Tibial nerve (tissue), 4 donors: Measurements from ENCODE around the gene ZNF473. TPM values are rescaled to one million over a fixed set of nuclear protein-coding genes. Genes with fewer than 3 reads are reported as not detected.
"Not testable (repeated sequence)": the region's sequence is repeated elsewhere in the genome, so short reads cannot be mapped to it uniquely, and the experiment has no call there.

Experiments
- DNase-seq, 2 donors: peaks; one replicate each; pipeline ENCODE4 v3.0.0-alpha.2; 2019; ENCODE audit warnings: low spot score in 2 of 2
- H3K27ac ChIP-seq, 4 donors: fragments of 200-600 bp; sonication (generic) in 3 of 4; one replicate each; pipeline ENCODE4 v1.5.1; 2017 to 2019; ENCODE audit warnings: mild to moderate bottlenecking in 1 of 4
- H3K27me3 ChIP-seq, 2 donors: fragments of 200-600 bp; sonication (generic) in 1 of 2; one replicate each; pipeline versions ENCODE4 v1.5.1 to v1.6.0; 2017 to 2019
- H3K36me3 ChIP-seq, 3 donors: fragments of 200-600 bp; sonication (generic); one replicate each; pipeline ENCODE4 v1.5.1; 2018 to 2019
- H3K4me1 ChIP-seq, 4 donors: fragments of 200-600 bp; sonication (generic) in 3 of 4; one replicate each; pipeline ENCODE4 v1.5.1; 2017 to 2019
- H3K4me3 ChIP-seq, 4 donors: fragments of 200-600 bp; sonication (generic) in 3 of 4; one replicate each; pipeline ENCODE4 v1.5.1; 2017 to 2019; ENCODE audit warnings: mild to moderate bottlenecking in 1 of 4, moderate library complexity in 1 of 4
- H3K9me3 ChIP-seq, 4 donors: fragments of 200-600 bp; sonication (generic) in 3 of 4; one replicate each; pipeline ENCODE4 v1.5.1; 2017 to 2019
- EP300 ChIP-seq, 2 donors: sonication (generic); formaldehyde crosslinking; IDR thresholded peaks; one replicate each; pipeline ENCODE4 v1.6.1; 2017; ENCODE audit warnings: antibody characterized with exemption in 2 of 2, mild to moderate bottlenecking in 1 of 2
- POLR2A ChIP-seq, 2 donors: fragments of 450-650 bp; IDR thresholded peaks; one replicate each; pipeline ENCODE4 v1.6.1; 2017; ENCODE audit warnings: antibody characterized with exemption in 2 of 2, mild to moderate bottlenecking in 2 of 2, moderate library complexity in 2 of 2
- WGBS, 2 donors: methylation state at CpG; one replicate each; pipeline ENCODE4 v1.1.5; 2018; 5-methylcytosine and 5-hydroxymethylcytosine counted together
- total RNA-seq, 4 donors: library from RNA; depleted of rRNA; stranded (reverse); fragments of >200 nt; gene quantifications; one replicate each; pipeline ENCODE4 v1.1.0, GENCODE V29; 2016
- TF ChIP-seq, protein P1 (sequence below), 5 experiments: fragments of 200-600 bp in 3 of 5; fragments of 450-650 bp in 2 of 5; sonication (generic) in 3 of 5; IDR thresholded peaks; one replicate each; pipeline ENCODE4 v1.5.1; 2016 to 2019; ENCODE audit warnings: antibody characterized with exemption in 5 of 5, mild to moderate bottlenecking in 3 of 5, moderate library complexity in 2 of 5

Gene ZNF473
- total RNA-seq, 4 donors from 2014 or later = 8.2 to 25.5 (median 14.3) TPM

DNA sequence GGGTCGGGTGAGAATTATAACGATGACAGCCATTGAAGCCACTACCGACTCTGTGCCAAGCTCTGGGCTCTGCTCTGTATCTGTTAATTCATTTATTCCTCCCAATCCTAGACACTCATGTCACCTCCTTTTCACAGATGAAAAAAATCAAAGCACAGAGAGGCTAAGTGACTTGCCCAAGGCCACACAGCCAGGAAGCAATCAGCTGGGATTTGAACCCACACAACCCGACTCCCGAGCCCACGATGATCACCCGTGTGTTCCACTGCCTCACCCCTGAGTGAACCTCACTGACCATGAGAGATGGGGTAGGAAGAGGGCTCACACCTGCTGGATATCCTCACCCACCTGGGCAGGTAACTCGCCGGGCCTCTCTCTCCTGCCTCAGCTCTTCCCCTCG, 40.1 kb downstream of the ZNF473 start:
- TF ChIP-seq POLR2A (IDR thresholded peaks at IDR 0.05) (no peak), EP300 (IDR thresholded peaks at IDR 0.05) (no peak)
- TF ChIP-seq, protein P1, sequence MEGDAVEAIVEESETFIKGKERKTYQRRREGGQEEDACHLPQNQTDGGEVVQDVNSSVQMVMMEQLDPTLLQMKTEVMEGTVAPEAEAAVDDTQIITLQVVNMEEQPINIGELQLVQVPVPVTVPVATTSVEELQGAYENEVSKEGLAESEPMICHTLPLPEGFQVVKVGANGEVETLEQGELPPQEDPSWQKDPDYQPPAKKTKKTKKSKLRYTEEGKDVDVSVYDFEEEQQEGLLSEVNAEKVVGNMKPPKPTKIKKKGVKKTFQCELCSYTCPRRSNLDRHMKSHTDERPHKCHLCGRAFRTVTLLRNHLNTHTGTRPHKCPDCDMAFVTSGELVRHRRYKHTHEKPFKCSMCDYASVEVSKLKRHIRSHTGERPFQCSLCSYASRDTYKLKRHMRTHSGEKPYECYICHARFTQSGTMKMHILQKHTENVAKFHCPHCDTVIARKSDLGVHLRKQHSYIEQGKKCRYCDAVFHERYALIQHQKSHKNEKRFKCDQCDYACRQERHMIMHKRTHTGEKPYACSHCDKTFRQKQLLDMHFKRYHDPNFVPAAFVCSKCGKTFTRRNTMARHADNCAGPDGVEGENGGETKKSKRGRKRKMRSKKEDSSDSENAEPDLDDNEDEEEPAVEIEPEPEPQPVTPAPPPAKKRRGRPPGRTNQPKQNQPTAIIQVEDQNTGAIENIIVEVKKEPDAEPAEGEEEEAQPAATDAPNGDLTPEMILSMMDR (IDR thresholded peaks at IDR 0.05) = no peak
- Histone ChIP-seq H3K27ac (no peak overlapping the region), H3K4me1 (no peaks in the 10 kb centered on the region), H3K27me3 (no peaks in the 10 kb centered on the region), H3K9me3 (no peaks in the 10 kb centered on the region), H3K4me3 (no peak overlapping the region), H3K36me3 (no peaks in the 10 kb centered on the region)
- 77 to 81% methylated on average over 10 of the region's 10 CpGs for WGBS, 2 donors
- no peak for DNase-seq

DNA sequence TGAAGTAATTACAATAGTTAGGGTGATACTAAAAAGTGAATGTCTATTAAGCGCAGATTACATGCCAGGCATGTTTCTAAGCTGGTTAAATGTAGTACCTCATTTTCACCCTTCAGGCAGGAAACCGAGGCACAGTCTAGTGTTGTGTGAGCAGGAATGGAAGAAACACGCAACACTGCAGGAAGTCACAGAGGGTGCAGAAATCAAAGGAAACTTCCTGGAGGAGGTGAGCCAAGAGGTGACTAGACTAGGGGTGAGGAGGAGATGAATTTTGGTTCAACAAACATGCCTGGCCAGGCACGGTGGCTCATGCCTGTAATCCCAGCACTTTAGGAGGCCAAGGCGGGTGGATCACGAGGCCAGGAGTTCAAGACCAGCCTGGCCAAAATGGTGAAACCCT, 41.8 kb downstream of the ZNF473 start:
- peaks cover 0 to 5% (median 0%) of the 10 kb centered on the region in 4 donors for H3K9me3 ChIP-seq
- no peak for TF ChIP-seq POLR2A (IDR thresholded peaks at IDR 0.05)
- TF ChIP-seq EP300 (IDR thresholded peaks at IDR 0.05) = no peak
- TF ChIP-seq, protein P1 (IDR thresholded peaks at IDR 0.05) = no peak
- 75 to 82% methylated on average over 6 of the region's 6 CpGs for WGBS, 2 donors
- H3K27ac ChIP-seq = no peak overlapping the region
- no peak overlapping the region for H3K4me3 ChIP-seq
- H3K36me3 ChIP-seq = no peaks in the 10 kb centered on the region
- DNase-seq = no peak
- no peaks in the 10 kb centered on the region for H3K27me3 ChIP-seq
- no peaks in the 10 kb centered on the region for H3K4me1 ChIP-seq

DNA sequence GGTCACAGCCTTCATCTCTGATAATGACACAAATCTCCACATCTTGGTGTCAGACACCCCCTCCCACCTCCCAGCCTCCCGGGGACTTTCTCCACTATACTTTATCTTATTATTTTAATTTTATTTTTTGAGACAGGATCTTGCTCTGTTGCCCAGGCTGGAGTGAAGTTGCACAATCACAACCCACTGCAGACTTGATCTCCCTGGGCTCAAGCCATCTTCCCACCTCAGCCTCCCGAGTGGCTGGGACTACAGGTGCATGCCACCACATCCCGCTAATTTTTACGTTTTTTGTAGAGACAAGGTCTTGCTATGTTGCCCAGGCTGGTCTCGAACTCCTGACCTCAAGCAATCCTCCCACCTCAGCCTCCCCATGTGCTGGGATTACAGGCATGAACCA, 42.6 kb downstream of the ZNF473 start:
- 77 to 83% methylated on average over 5 of the region's 5 CpGs for WGBS, 2 donors
- H3K36me3 ChIP-seq, H3K27me3 ChIP-seq, H3K27ac ChIP-seq, H3K9me3 ChIP-seq, H3K4me3 ChIP-seq, DNase-seq, H3K4me1 ChIP-seq: not testable (repeated sequence)

DNA sequence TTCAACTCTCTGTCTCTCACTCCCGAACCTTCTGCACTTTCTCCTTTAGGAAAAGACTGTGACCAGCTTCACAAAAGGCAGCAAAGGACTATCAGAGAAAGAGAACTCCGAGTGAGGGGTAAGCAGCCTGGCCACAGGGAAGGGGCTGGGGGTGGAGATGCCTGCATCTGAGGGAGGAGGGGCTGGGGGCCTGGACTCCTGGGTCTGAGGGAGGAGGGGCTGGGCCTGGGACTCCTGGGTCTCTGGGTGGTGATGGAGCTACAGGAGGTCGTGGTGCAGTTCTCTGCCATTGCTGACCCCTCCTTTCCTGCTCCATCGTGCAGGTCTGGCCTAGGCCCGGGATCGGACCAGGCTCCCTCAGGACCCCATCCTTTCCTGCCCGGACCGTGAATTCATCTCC, 49.3 kb downstream of the ZNF473 start:
- H3K4me1 ChIP-seq, H3K9me3 ChIP-seq, H3K36me3 ChIP-seq, DNase-seq, H3K27me3 ChIP-seq, H3K4me3 ChIP-seq, H3K27ac ChIP-seq: not testable (repeated sequence)
- WGBS, 2 donors = 56 to 60% methylated on average over 1 to 6 of the region's 8 CpGs

DNA sequence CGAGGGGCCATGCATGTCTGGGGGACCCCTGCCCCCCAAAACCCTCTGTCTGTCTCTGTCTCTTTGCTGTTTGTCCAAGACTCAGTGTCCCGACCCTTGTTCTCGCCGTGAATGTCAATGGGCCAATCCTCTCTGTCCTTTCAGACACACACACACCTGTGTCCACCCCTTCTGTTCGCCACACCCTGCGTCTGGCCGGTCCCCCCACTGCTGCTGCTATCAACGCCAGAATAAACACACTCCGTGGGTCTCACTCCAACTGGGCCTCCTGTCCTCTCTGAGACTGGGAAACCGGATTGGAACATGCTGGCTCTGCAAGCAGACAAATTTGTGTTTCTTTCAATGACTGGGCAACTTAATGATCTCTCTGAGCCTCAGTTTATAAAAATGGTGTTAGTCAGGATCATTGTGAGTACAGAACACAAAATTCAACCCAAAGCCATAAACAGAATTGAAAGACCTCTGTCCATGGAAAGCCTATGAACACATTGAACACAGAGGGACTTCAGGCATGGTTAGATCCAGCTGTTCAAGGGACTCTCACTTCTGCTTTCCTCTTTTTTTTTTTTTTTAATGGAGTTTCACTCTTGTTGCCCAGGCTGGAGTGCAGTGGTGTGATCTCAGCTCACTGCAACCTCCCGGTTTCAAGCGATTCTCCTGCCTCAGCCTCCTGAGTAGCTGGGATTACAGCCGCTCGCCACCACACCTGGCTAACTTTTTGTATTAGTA, 50.0 kb downstream of the ZNF473 start:
- not testable (repeated sequence) for H3K36me3 ChIP-seq, H3K4me1 ChIP-seq, H3K27me3 ChIP-seq, H3K27ac ChIP-seq, H3K9me3 ChIP-seq, H3K4me3 ChIP-seq, DNase-seq
- 81 to 82% methylated on average over 13 to 14 of the region's 14 CpGs for WGBS, 2 donors

DNA sequence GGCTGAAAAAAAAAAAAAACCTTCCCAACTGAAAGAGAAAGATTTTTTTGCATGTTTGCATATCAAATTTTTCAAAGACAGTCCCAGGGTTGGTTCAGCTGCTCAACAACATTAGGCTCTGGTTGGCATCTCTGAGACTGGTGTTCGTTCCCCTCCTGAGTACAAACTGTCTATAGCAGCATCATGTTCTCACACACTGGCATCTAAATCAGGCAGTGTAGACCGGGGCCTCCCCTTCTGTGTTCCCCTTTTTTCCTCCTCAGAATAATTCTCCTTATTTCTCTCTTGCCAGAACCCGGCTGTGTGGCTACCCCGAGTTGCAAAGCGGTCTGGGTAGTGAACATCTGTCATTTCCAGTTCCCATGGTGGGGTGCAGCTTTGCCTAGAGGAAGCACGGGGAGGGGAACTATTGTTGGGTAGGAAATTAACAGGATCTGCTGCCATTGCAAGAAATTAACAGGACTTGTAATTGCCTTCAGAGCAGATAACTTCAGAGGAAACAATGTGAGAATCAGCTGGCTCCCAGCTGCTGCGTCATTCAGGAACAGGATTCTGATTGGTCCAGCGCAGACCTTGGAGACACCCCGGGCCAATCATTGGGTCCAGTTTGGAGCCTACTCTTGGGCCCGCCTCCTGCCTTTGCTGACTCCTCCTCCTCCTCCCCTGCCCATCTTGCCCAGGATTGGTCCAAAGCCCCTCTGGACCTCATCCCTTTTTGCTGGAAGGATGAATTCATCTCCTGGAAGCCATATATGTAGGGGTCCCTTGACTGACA, 51.0 kb downstream of the ZNF473 start:
- not testable (repeated sequence) for H3K27ac ChIP-seq, H3K9me3 ChIP-seq, H3K4me1 ChIP-seq, H3K4me3 ChIP-seq, H3K36me3 ChIP-seq, H3K27me3 ChIP-seq, DNase-seq
- WGBS, 2 donors = 76 to 81% methylated on average over 10 of the region's 10 CpGs

DNA sequence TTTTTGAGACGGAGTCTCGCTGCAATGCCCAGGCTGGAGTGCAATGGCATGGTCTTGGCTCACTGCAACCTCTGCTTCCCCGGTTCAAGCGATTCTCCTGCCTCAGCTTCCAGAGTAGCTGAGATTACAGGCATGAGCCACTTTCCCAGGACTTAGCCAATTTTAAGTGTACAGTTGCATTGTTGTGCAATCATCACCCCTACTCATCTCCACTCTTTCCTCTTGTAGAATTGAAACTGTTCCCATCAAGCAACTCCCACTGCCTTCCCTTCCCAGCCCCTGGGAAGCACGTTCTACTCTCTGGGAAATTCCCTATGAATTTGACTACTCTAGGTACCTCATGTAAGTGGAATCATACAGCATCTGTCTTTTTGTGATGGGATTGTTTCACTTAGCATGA, 53.2 kb downstream of the ZNF473 start:
- 85 to 86% methylated on average over 4 of the region's 5 CpGs for WGBS, 2 donors
- not testable (repeated sequence) for H3K27me3 ChIP-seq, H3K36me3 ChIP-seq, H3K9me3 ChIP-seq, H3K4me1 ChIP-seq, H3K4me3 ChIP-seq, H3K27ac ChIP-seq, DNase-seq

DNA sequence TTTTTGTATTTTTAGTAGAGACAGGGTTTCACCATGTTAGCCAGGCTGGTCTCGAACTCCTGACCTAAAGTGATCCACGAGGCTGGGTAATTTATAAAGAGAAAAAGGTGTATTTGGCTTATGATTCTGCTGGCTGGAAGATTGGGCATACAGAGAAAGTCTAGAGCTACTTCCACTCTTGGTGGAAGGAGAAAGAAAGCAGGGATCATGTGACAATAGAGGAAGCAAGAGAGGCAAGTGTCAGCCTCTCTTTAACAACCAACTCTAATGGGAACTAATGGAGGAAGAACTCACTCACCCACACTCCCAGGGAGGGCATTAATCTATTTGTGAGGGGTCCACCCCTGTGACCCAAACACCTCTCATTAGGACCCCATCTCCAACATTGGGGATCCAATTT, 58.6 kb downstream of the ZNF473 start:
- not testable (repeated sequence) for H3K4me3 ChIP-seq, H3K27me3 ChIP-seq, H3K4me1 ChIP-seq, H3K36me3 ChIP-seq, H3K27ac ChIP-seq, DNase-seq
- H3K9me3 ChIP-seq = peaks cover 0 to 22% (median 0%) of the 10 kb centered on the region in 4 donors
- 75 to 79% methylated on average over 2 of the region's 2 CpGs for WGBS, 2 donors

DNA sequence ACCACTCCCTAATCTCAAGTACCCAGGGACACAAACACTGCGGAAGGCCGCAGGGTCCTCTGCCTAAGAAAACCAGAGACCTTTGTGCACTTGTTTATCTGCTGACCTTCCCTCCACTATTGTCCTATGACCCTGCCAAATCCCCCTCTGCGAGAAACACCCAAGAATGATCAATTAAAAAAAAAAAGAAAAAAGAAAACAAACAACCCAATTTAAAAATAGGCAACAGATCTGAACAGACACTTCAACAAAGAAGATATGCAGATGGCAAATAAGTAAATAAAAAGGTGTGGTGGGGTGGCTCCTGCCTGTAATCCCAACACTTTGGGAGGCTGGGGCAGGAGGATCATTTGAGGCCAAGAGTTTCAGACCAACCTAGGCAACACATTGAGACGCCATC, 61.3 kb downstream of the ZNF473 start:
- not testable (repeated sequence) for H3K36me3 ChIP-seq, H3K4me1 ChIP-seq, H3K27ac ChIP-seq, DNase-seq, H3K4me3 ChIP-seq, H3K27me3 ChIP-seq
- peaks cover 0 to 22% (median 0%) of the 10 kb centered on the region in 4 donors for H3K9me3 ChIP-seq
- WGBS, 2 donors = 88 to 91% methylated on average over 4 of the region's 4 CpGs

DNA sequence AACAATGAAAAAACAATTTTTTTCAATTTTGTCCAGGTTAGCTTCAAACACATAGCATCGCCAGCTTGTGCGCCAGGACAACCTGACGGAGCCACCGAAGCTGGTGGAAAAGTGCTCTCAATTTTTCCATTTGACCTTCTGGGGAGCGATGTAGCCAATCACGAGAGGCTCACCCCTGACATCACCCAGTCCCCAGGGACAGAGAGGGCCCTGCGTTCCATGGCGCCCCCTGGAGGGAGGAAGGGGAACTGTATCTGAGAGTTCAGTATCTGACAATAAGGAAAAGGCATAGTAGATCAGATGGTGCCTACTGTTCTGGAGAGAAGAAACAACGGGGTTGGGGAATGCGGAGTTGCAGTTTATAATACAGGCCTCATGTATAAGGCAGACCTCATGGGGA, 64.9 kb downstream of the ZNF473 start:
- 49 to 53% methylated on average over 10 of the region's 10 CpGs for WGBS, 2 donors
- not testable (repeated sequence) for DNase-seq

DNA sequence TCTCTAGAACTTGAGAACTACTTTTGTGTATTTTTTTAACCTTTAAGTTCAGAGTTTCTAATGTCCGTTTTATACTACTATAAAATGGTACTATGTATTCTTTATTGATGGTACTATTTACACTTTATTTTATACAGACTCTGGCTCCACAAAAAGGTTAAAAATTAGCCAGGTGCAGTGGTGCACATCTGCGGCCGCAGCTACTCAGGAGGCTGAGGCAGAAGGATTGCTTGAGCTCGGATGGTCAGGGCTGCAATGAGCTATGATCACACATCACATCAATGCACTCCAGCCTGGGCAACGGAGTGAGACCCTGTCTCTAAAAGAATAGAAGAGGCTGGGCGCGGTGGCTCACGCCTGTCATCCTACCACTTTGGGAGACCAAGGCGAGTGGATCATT, 66.0 kb downstream of the ZNF473 start:
- H3K27ac ChIP-seq, H3K36me3 ChIP-seq, H3K9me3 ChIP-seq, H3K27me3 ChIP-seq, H3K4me1 ChIP-seq, DNase-seq, H3K4me3 ChIP-seq: not testable (repeated sequence)
- WGBS, 2 donors = 69 to 77% methylated on average over 4 to 7 of the region's 9 CpGs

More for the DNA sequence above, 64.9 kb downstream of the ZNF473 start:
- not testable (repeated sequence) for H3K4me3 ChIP-seq, H3K4me1 ChIP-seq, H3K27me3 ChIP-seq, H3K27ac ChIP-seq, H3K36me3 ChIP-seq
- peaks cover 0 to 16% (median 0%) of the 10 kb centered on the region in 4 donors for H3K9me3 ChIP-seq
